Esophagus muscularis mucosa (tissue), 3 donors: ENCODE results near the gene MPRIP.

ENCODE experiments used
- POLR2A ChIP-seq: fragments of 450-650 bp; IDR thresholded peaks from one replicate; pipeline ENCODE4 v1.6.1; 2017; ENCODE audit warnings: antibody characterized with exemption, moderate library complexity, mild to moderate bottlenecking, low read depth
- TF ChIP-seq, protein P1 (sequence below), 3 experiments: fragments of 200-600 bp in 2 of 3; fragments of 450-650 bp in 1 of 3; sonication (generic) in 2 of 3; IDR thresholded peaks; one replicate each; pipeline ENCODE4 v1.5.1; 2017 to 2019; ENCODE audit warnings: antibody characterized with exemption in 3 of 3, mild to moderate bottlenecking in 2 of 3, moderate library complexity in 1 of 3

DNA sequence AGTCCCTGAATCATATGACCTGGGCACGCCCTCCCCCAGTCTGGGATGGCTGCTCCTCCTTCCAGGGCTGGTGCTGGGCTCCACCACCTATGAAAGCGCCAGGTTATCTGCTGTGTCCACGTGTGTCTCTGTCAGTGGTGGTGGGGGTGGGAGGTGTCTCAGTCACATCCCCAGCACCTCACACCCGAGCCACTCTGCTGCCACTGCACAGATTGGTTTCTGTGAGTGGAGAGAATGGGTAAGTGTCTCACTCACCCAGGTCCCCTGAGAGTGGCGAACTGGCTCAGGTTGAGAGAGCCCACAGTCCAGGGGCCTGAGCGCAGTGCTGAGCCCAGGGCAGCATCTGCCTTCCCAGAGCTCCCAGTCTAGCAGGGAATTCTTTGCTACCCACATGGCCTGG lies 84.9 kb downstream of the MPRIP start:
- TF ChIP-seq, protein P1, sequence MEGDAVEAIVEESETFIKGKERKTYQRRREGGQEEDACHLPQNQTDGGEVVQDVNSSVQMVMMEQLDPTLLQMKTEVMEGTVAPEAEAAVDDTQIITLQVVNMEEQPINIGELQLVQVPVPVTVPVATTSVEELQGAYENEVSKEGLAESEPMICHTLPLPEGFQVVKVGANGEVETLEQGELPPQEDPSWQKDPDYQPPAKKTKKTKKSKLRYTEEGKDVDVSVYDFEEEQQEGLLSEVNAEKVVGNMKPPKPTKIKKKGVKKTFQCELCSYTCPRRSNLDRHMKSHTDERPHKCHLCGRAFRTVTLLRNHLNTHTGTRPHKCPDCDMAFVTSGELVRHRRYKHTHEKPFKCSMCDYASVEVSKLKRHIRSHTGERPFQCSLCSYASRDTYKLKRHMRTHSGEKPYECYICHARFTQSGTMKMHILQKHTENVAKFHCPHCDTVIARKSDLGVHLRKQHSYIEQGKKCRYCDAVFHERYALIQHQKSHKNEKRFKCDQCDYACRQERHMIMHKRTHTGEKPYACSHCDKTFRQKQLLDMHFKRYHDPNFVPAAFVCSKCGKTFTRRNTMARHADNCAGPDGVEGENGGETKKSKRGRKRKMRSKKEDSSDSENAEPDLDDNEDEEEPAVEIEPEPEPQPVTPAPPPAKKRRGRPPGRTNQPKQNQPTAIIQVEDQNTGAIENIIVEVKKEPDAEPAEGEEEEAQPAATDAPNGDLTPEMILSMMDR (IDR thresholded peaks at IDR 0.05), result no peak
- no peak for TF ChIP-seq POLR2A
